ENCODE results near the gene MOB1B. TPM values are rescaled to one million over a fixed set of nuclear protein-coding genes. Genes with fewer than 3 reads are reported as not detected.
"Not testable (repeated sequence)": the region's sequence is repeated elsewhere in the genome, so short reads cannot be mapped to it uniquely, and the experiment has no call there.

The MOB1B gene
- total RNA-seq, 2 experiments from 2014 or later, result 14.4 to 16.2 TPM

GRCh38 chr4:71001363-71001762, 99.2 kb downstream of the MOB1B start:
- peaks cover 48% of the 10 kb centered on the region for H3K36me3 Mint-ChIP-seq (ENCODE audit: low read depth)
- intact Hi-C loops (cut with micrococcal nuclease), result loop anchor here (10.0 kb wide), 1 partner anchor 377 kb away; the partner anchor contains the start of gene ENAM
- peaks cover 81% of the 10 kb centered on the region for H3K4me1 Mint-ChIP-seq (ENCODE audit: low read depth)
- DNase-seq; H3K4me3 Mint-ChIP-seq; H3K27ac Mint-ChIP-seq; H3K27me3 Mint-ChIP-seq (ENCODE audit: low read depth); H3K9me3 Mint-ChIP-seq: not testable (repeated sequence)
- CTCF ChIA-PET, result interaction anchor here (0.6 kb wide), 1 partner anchor 9 kb away, joined by 3 read pairs; no protein-coding TSS in a partner anchor

- Mint-ChIP-seq H3K4me1 (ENCODE audit: low read depth) (peaks cover 77% of the 10 kb centered on the region), H3K27ac (peak overlapping the region; percentile 1), H3K4me3 (peak overlapping the region; percentile 26), H3K9me3 (peaks cover 8% of the 10 kb centered on the region), H3K36me3 (ENCODE audit: low read depth) (peaks cover 33% of the 10 kb centered on the region), H3K27me3 (ENCODE audit: low read depth) (no peaks in the 10 kb centered on the region)
- CTCF ChIA-PET, result interaction anchor here (0.6 to 2.1 kb wide), 7 partner anchors 8 to 409 kb away, joined by 3 to 9 read pairs (median 4); partner anchors contain the start of genes DCK and RUFY3
- intact Hi-C loops (cut with micrococcal nuclease), result loop anchor here (1.0 to 10.0 kb wide), 3 partner anchors 8 to 380 kb away; partner anchors contain the start of genes ENAM and UTP3
- DNase-seq, result peak; percentile 82
Measured at GRCh38 chr4:71004281-71004851, 102.2 kb downstream of the MOB1B start.

- peak overlapping the region; percentile 1 for H3K27ac Mint-ChIP-seq
- H3K4me3 Mint-ChIP-seq; DNase-seq; H3K27me3 Mint-ChIP-seq (ENCODE audit: low read depth); H3K9me3 Mint-ChIP-seq: not testable (repeated sequence)
- H3K4me1 Mint-ChIP-seq (ENCODE audit: low read depth), result peaks cover 77% of the 10 kb centered on the region
- intact Hi-C loops (cut with micrococcal nuclease), result loop anchor here (5.0 to 10.0 kb wide), 2 partner anchors 380 to 1243 kb away; partner anchors contain the start of genes ENAM and SULT1B1
- CTCF ChIA-PET, result interaction anchor here (0.7 to 2.1 kb wide), 5 partner anchors 8 to 895 kb away, joined by 3 to 9 read pairs (median 4); partner anchors contain the start of gene DCK
- peaks cover 26% of the 10 kb centered on the region for H3K36me3 Mint-ChIP-seq (ENCODE audit: low read depth)
Measured at GRCh38 chr4:71005025-71005424, 102.9 kb downstream of the MOB1B start.

GRCh38 chr4:71006203-71006907, 104.2 kb downstream of the MOB1B start:
- intact Hi-C loops (cut with micrococcal nuclease), result loop anchor here (1.0 to 10.0 kb wide), 6 partner anchors 13 to 1244 kb away; partner anchors contain the start of genes DCK, ENAM and SULT1B1
- Mint-ChIP-seq H3K9me3 (peaks cover 3% of the 10 kb centered on the region), H3K27me3 (ENCODE audit: low read depth) (no peaks in the 10 kb centered on the region), H3K36me3 (ENCODE audit: low read depth) (peaks cover 14% of the 10 kb centered on the region), H3K27ac (peak overlapping the region; percentile 85), H3K4me1 (ENCODE audit: low read depth) (peaks cover 71% of the 10 kb centered on the region), H3K4me3 (peak overlapping the region; percentile 7)
- DNase-seq, result peak; percentile 12
- CTCF ChIA-PET, result interaction anchor here (0.6 to 2.1 kb wide), 4 partner anchors 10 to 105 kb away, joined by 3 to 9 read pairs (median 4); partner anchors contain the start of genes DCK and MOB1B

GRCh38 chr4:71008196-71008595, 106.0 kb downstream of the MOB1B start:
- Mint-ChIP-seq H3K36me3 (ENCODE audit: low read depth) (peaks cover 2% of the 10 kb centered on the region), H3K4me1 (ENCODE audit: low read depth) (peaks cover 53% of the 10 kb centered on the region), H3K27me3 (ENCODE audit: low read depth) (no peaks in the 10 kb centered on the region), H3K27ac (no peak overlapping the region), H3K4me3 (no peak overlapping the region), H3K9me3 (no peaks in the 10 kb centered on the region)
- CTCF ChIA-PET, result interaction anchor here (0.6 to 1.9 kb wide), 4 partner anchors 18 to 356 kb away, joined by 3 to 5 read pairs (median 3); no protein-coding TSS in a partner anchor
- intact Hi-C loops (cut with micrococcal nuclease), result loop anchor here (5.0 to 10.0 kb wide), 2 partner anchors 383 to 1246 kb away; partner anchors contain the start of genes ENAM and SULT1B1
- no peak for DNase-seq

- no peak for DNase-seq
- peaks cover 44% of the 10 kb centered on the region for H3K4me1 Mint-ChIP-seq (ENCODE audit: low read depth)
- intact Hi-C loops (cut with micrococcal nuclease), result loop anchor here (5.0 to 10.0 kb wide), 2 partner anchors 384 to 1247 kb away; partner anchors contain the start of genes ENAM and SULT1B1
- no peak overlapping the region for H3K4me3 Mint-ChIP-seq
- H3K9me3 Mint-ChIP-seq, result peaks cover 1% of the 10 kb centered on the region
- CTCF ChIA-PET, result interaction anchor here (1.6 to 2.4 kb wide), 3 partner anchors 13 to 23 kb away, joined by 5 to 17 read pairs (median 6); no protein-coding TSS in a partner anchor
- H3K36me3 Mint-ChIP-seq (ENCODE audit: low read depth), result peaks cover 2% of the 10 kb centered on the region
- H3K27me3 Mint-ChIP-seq (ENCODE audit: low read depth), result no peaks in the 10 kb centered on the region
- no peak overlapping the region for H3K27ac Mint-ChIP-seq
Measured at GRCh38 chr4:71009086-71009485, 106.9 kb downstream of the MOB1B start.

- Mint-ChIP-seq H3K27me3 (ENCODE audit: low read depth) (no peaks in the 10 kb centered on the region), H3K27ac (no peak overlapping the region), H3K4me3 (no peak overlapping the region), H3K9me3 (peaks cover 1% of the 10 kb centered on the region), H3K4me1 (ENCODE audit: low read depth) (peaks cover 34% of the 10 kb centered on the region), H3K36me3 (ENCODE audit: low read depth) (peaks cover 2% of the 10 kb centered on the region)
- DNase-seq, result no peak
- intact Hi-C loops (cut with micrococcal nuclease), result loop anchor here (1.0 to 10.0 kb wide), 4 partner anchors 358 to 1248 kb away; partner anchors contain the start of genes ENAM and SULT1B1
- CTCF ChIA-PET, result interaction anchor here (0.5 to 2.4 kb wide), 29 partner anchors 9 to 1539 kb away, joined by 3 to 17 read pairs (median 3); partner anchors contain the start of genes DCK and GRSF1
Measured at GRCh38 chr4:71009890-71010588, 107.9 kb downstream of the MOB1B start.

GRCh38 chr4:71011451-71011850, 109.3 kb downstream of the MOB1B start:
- intact Hi-C loops (cut with micrococcal nuclease), result no loop called here
- CTCF ChIA-PET, result interaction anchor here (0.6 to 1.3 kb wide), 3 partner anchors 28 to 360 kb away, joined by 3 to 5 read pairs (median 3); no protein-coding TSS in a partner anchor
- H3K4me1 Mint-ChIP-seq (ENCODE audit: low read depth), result peaks cover 26% of the 10 kb centered on the region
- no peak overlapping the region for H3K4me3 Mint-ChIP-seq
- no peak for DNase-seq
- H3K9me3 Mint-ChIP-seq, result peaks cover 10% of the 10 kb centered on the region
- H3K36me3 Mint-ChIP-seq (ENCODE audit: low read depth), result peaks cover 4% of the 10 kb centered on the region
- no peaks in the 10 kb centered on the region for H3K27me3 Mint-ChIP-seq (ENCODE audit: low read depth)
- H3K27ac Mint-ChIP-seq, result no peak overlapping the region

- H3K4me3 Mint-ChIP-seq; H3K4me1 Mint-ChIP-seq (ENCODE audit: low read depth); H3K27me3 Mint-ChIP-seq (ENCODE audit: low read depth); H3K9me3 Mint-ChIP-seq; intact Hi-C loops (cut with micrococcal nuclease); H3K36me3 Mint-ChIP-seq (ENCODE audit: low read depth); DNase-seq; H3K27ac Mint-ChIP-seq; CTCF ChIA-PET: not testable (repeated sequence)
Measured at GRCh38 chr4:71017391-71017790, 115.2 kb downstream of the MOB1B start.

GRCh38 chr4:71020611-71021010, 118.4 kb downstream of the MOB1B start:
- no peak for DNase-seq
- Mint-ChIP-seq H3K36me3 (ENCODE audit: low read depth) (peaks cover 14% of the 10 kb centered on the region), H3K4me3 (no peak overlapping the region), H3K9me3 (peaks cover 5% of the 10 kb centered on the region), H3K27ac (no peak overlapping the region), H3K4me1 (ENCODE audit: low read depth) (peaks cover 8% of the 10 kb centered on the region), H3K27me3 (ENCODE audit: low read depth) (no peaks in the 10 kb centered on the region)
- CTCF ChIA-PET, result interaction anchor here (0.7 kb wide), 1 partner anchor 13 kb away, joined by 3 read pairs; no protein-coding TSS in a partner anchor
- intact Hi-C loops (cut with micrococcal nuclease), result no loop called here

- CTCF ChIA-PET, result interaction anchor here (0.6 to 2.4 kb wide), 3 partner anchors 11 to 204 kb away, joined by 4 to 7 read pairs (median 5); no protein-coding TSS in a partner anchor
- H3K27ac Mint-ChIP-seq, result no peak overlapping the region
- no peaks in the 10 kb centered on the region for H3K27me3 Mint-ChIP-seq (ENCODE audit: low read depth)
Measured at GRCh38 chr4:71025654-71026053, 123.5 kb downstream of the MOB1B start.

More at GRCh38 chr4:71025654-71026053, 123.5 kb downstream of the MOB1B start:
- H3K4me1 Mint-ChIP-seq (ENCODE audit: low read depth), result peaks cover 5% of the 10 kb centered on the region
- no peak overlapping the region for H3K4me3 Mint-ChIP-seq
- intact Hi-C loops (cut with micrococcal nuclease), result no loop called here
- H3K9me3 Mint-ChIP-seq, result no peaks in the 10 kb centered on the region
- no peak for DNase-seq
- H3K36me3 Mint-ChIP-seq (ENCODE audit: low read depth), result peaks cover 19% of the 10 kb centered on the region
